Heart left ventricle (tissue), 16 donors: ENCODE results near the gene FRMPD4. TPM values are rescaled to one million over a fixed set of nuclear protein-coding genes. Genes with fewer than 3 reads are reported as not detected.

Experiments
- ATAC-seq, 4 donors: fragments of 200-7000 bp; cut with Tn5 transposase; one replicate each; pipeline ENCODE4 v1.9.1; 2020 to 2022; ENCODE audit warnings: moderate library complexity in 4 of 4, mild to moderate bottlenecking in 3 of 4, moderate number of reproducible peaks in 1 of 4
- DNase-seq, 5 donors: peaks; one replicate each; pipeline ENCODE4 v3.0.0-alpha.2; 2020
- H3K27ac ChIP-seq, 12 donors: fragments of 200-600 bp; sonication (generic) in 4 of 12; one replicate each; pipeline versions ENCODE4 v1.5.0 to v1.8.0; 2016 to 2022; ENCODE audit warnings: mild to moderate bottlenecking in 2 of 12
- H3K27me3 ChIP-seq, 9 donors: fragments of 200-600 bp; sonication (generic) in 2 of 9; one replicate each; pipeline versions ENCODE4 v1.5.1 to v1.8.0; 2016 to 2022; ENCODE audit warnings: mild to moderate bottlenecking in 3 of 9
- H3K36me3 ChIP-seq, 9 donors: fragments of 200-600 bp; sonication (generic) in 2 of 9; one replicate each; pipeline versions ENCODE4 v1.5.0 to v1.8.0; 2018 to 2022; ENCODE audit warnings: mild to moderate bottlenecking in 2 of 9
- H3K4me1 ChIP-seq, 12 donors: fragments of 200-600 bp; sonication (generic) in 4 of 12; one replicate each; pipeline versions ENCODE4 v1.5.0 to v1.8.0; 2016 to 2022; ENCODE audit warnings: mild to moderate bottlenecking in 3 of 12
- H3K4me3 ChIP-seq, 12 donors: fragments of 200-600 bp; sonication (generic) in 4 of 12; one replicate each; pipeline versions ENCODE4 v1.5.0 to v1.8.0; 2017 to 2022; ENCODE audit warnings: mild to moderate bottlenecking in 9 of 12, moderate library complexity in 4 of 12
- H3K9me3 ChIP-seq, 12 donors: fragments of 200-600 bp; sonication (generic) in 4 of 12; one replicate each; pipeline versions ENCODE4 v1.5.0 to v1.8.0; 2016 to 2022; ENCODE audit warnings: mild to moderate bottlenecking in 1 of 12
- POLR2A ChIP-seq, 2 donors: fragments of 450-650 bp; IDR thresholded peaks; one replicate each; pipeline ENCODE4 v1.6.1; 2017; ENCODE audit warnings: antibody characterized with exemption in 2 of 2, mild to moderate bottlenecking in 2 of 2, moderate library complexity in 2 of 2
- WGBS, 4 donors: extraction: QIAGEN DNeasy Blood & Tissue Kit in 2 of 4; methylation state at CpG; one replicate each; pipeline versions ENCODE4 v1.1.5 to v1.1.7; 2013 to 2018; 5-methylcytosine and 5-hydroxymethylcytosine counted together
- intact Hi-C, 10 donors: fragments of 100-400 bp; cut with DNase I; formaldehyde crosslinking; loops; one replicate each; pipeline versions ENCODE4 v1.11.1 to v1.14.2; 2022
- polyA plus RNA-seq, 2 donors: library from polyadenylated mRNA; stranded (reverse); fragments of 200-250 nt; gene quantifications; one replicate each; pipeline ENCODE4 v1.2.3, GENCODE V29; 2013
- total RNA-seq, 9 donors: library from RNA; depleted of rRNA in 2 of 9; stranded (reverse); fragments of >200 nt in 2 of 9; fragmentation: NEBNext Ultra II Directional in 3 of 9; extraction: Animal tissue kit (Norgen Biotek cat#: 25700) in 3 of 9; gene quantifications; one replicate each; pipeline versions ENCODE4 v1.1.0 to v1.2.4, GENCODE V29; 2016 to 2023
- TF ChIP-seq, protein P1 (sequence below), 12 donors: fragments of 200-600 bp; sonication (generic) in 4 of 12; IDR thresholded peaks; one replicate each; pipeline versions ENCODE4 v1.5.0 to v1.8.0; 2018 to 2022; ENCODE audit warnings: antibody characterized with exemption in 12 of 12, mild to moderate bottlenecking in 5 of 12
- donor health status: ischemic (EF 13 %, LVEDD 7.1; RV severe dilation, severe dysfunction).
- donor health status: healthy with polysubstance abuse.
- donor health status: DM: no; HTN: yes; CAD: no.
- donor health status: DM: no; HTN: no; CAD: no.
- donor health status: ischemic (EF 25% LVEDD 6.9; RV normal size, moderate dysfunction).
- donor health status: ischemic (EF 25% LVEDD 5.7; RV mildly dilated, moderate dysfunction).
- donor health status: healthy.
- donor health status: DM: yes; HTN: yes; CAD: no.
- donor health status: ischemic (EF 35%, LVEDD 5.7; RV mildly dilated, moderate dysfunction).
- donor health status: nonischemic (EF 11% LVEDD 7.7; RV severe dilation, severe dysfunction).
- donor health status: DM: yes; HTN: yes; CAD: no.
- donor health status: PGD.
- donor health status: ischemic (EF 29% LVEDD 5.4; RV normal size, mild dysfunction).
- donor health status: nonischemic (EF 23%, LVEDD 6.1; RV moderate dilation, normal function).

Gene FRMPD4
- total and polyA plus RNA-seq, 11 donors, result 0.07 to 4.2 (median 1.4) TPM

GRCh38 chrX:12771445-12772069 is 633.3 kb downstream of the FRMPD4 start:
- Histone ChIP-seq H3K27ac (no peak overlapping the region), H3K36me3 (no peaks in the 10 kb centered on the region), H3K4me3 (no peak overlapping the region), H3K4me1 (no peaks in the 10 kb centered on the region), H3K9me3 (no peaks in the 10 kb centered on the region), H3K27me3 (peaks cover 0 to 43% (median 3%) of the 10 kb centered on the region in 9 donors)
- DNase-seq (peak; percentile 7 to 71 (median 31)), ATAC-seq (peak in 3 of 4 donors; percentile 49 to 83 (median 60))
- WGBS, 4 donors, result 30 to 40% (median 35%) methylated on average over 19 to 22 of the region's 22 CpGs
- intact Hi-C loops, result loop anchor here in 1 of 10 donors (5.0 kb wide), 1 partner anchor 689 kb away; no protein-coding TSS in a partner anchor
- TF ChIP-seq, protein P1, sequence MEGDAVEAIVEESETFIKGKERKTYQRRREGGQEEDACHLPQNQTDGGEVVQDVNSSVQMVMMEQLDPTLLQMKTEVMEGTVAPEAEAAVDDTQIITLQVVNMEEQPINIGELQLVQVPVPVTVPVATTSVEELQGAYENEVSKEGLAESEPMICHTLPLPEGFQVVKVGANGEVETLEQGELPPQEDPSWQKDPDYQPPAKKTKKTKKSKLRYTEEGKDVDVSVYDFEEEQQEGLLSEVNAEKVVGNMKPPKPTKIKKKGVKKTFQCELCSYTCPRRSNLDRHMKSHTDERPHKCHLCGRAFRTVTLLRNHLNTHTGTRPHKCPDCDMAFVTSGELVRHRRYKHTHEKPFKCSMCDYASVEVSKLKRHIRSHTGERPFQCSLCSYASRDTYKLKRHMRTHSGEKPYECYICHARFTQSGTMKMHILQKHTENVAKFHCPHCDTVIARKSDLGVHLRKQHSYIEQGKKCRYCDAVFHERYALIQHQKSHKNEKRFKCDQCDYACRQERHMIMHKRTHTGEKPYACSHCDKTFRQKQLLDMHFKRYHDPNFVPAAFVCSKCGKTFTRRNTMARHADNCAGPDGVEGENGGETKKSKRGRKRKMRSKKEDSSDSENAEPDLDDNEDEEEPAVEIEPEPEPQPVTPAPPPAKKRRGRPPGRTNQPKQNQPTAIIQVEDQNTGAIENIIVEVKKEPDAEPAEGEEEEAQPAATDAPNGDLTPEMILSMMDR (IDR thresholded peaks at IDR 0.05), result peak; percentile 29 to 59 (median 39)
- no peak for TF ChIP-seq POLR2A (IDR thresholded peaks at IDR 0.05)
